Esophagus muscularis mucosa (tissue), 4 donors: ENCODE data around the gene ANKRD11. TPM values are rescaled to one million over a fixed set of nuclear protein-coding genes. Genes with fewer than 3 reads are reported as not detected.

ENCODE experiments used
- DNase-seq: peaks from one replicate; pipeline ENCODE4 v3.0.0-alpha.2; 2017; ENCODE audit errors: extremely low spot score
- H3K27ac ChIP-seq, 4 donors: fragments of 200-600 bp; sonication (generic); replicated peaks in 1 of 4; 1 replicate in 3 of 4; 2 replicates in 1 of 4; pipeline ENCODE4 v1.5.1; 2016 to 2019; ENCODE audit warnings: mild to moderate bottlenecking in 1 of 4
- H3K27me3 ChIP-seq, 4 donors: fragments of 200-600 bp; sonication (generic); one replicate each; pipeline versions ENCODE4 v1.5.1 to v1.6.0; 2016 to 2019
- H3K36me3 ChIP-seq, 4 donors: fragments of 200-600 bp; sonication (generic); one replicate each; pipeline ENCODE4 v1.5.1; 2016 to 2019
- H3K4me1 ChIP-seq, 4 donors: fragments of 200-600 bp; sonication (generic); one replicate each; pipeline ENCODE4 v1.5.1; 2016 to 2019
- H3K4me3 ChIP-seq, 4 donors: fragments of 200-600 bp; sonication (generic); 1 replicate in 2 of 4; 2 replicates in 2 of 4; pipeline ENCODE4 v1.5.1; 2016 to 2019; ENCODE audit warnings: mild to moderate bottlenecking in 4 of 4, moderate library complexity in 1 of 4
- H3K9me3 ChIP-seq, 4 donors: fragments of 200-600 bp; sonication (generic); 1 replicate in 3 of 4; 2 replicates in 1 of 4; pipeline ENCODE4 v1.5.1; 2016 to 2019
- CTCF ChIP-seq, 3 experiments: fragments of 200-600 bp in 2 of 3; fragments of 450-650 bp in 1 of 3; sonication (generic) in 2 of 3; IDR thresholded peaks; one replicate each; pipeline ENCODE4 v1.5.1; 2017 to 2019; ENCODE audit warnings: antibody characterized with exemption in 3 of 3, mild to moderate bottlenecking in 2 of 3, moderate library complexity in 1 of 3
- EP300 ChIP-seq: sonication (generic); formaldehyde crosslinking; IDR thresholded peaks from one replicate; pipeline ENCODE4 v1.6.1; 2017; ENCODE audit warnings: antibody characterized with exemption
- POLR2A ChIP-seq: fragments of 450-650 bp; IDR thresholded peaks from one replicate; pipeline ENCODE4 v1.6.1; 2017; ENCODE audit warnings: antibody characterized with exemption, moderate library complexity, mild to moderate bottlenecking, low read depth
- POLR2AphosphoS5 ChIP-seq, 2 donors: sonication (generic); formaldehyde crosslinking; IDR thresholded peaks; one replicate each; pipeline ENCODE4 v1.6.1; 2017; ENCODE audit warnings: antibody characterized with exemption in 2 of 2
- WGBS: methylation state at CpG from one replicate; pipeline ENCODE4 v1.1.5; 2018; 5-methylcytosine and 5-hydroxymethylcytosine counted together
- intact Hi-C: fragments of 100-400 bp; cut with DNase I; formaldehyde crosslinking; loops from one replicate; pipeline ENCODE4 v1.15.1; 2023
- total RNA-seq, 4 donors: library from RNA; depleted of rRNA; stranded (reverse); fragments of >200 nt; gene quantifications; one replicate each; pipeline versions ENCODE4 v1.1.0 to v1.2.1, GENCODE V29; 2016

The ANKRD11 gene
- total RNA-seq, 4 donors from 2014 or later = 60.8 to 119 (median 105) TPM

GRCh38 chr16:89288966-89289365 is 201.4 kb downstream of the ANKRD11 start:
- Histone ChIP-seq H3K36me3 (peaks cover 45 to 70% (median 65%) of the 10 kb centered on the region in 4 donors), H3K27me3 (no peaks in the 10 kb centered on the region), H3K27ac (peak overlapping the region in 1 of 4 donors; percentile 4), H3K9me3 (no peaks in the 10 kb centered on the region), H3K4me1 (peaks cover 6 to 28% (median 11%) of the 10 kb centered on the region in 4 donors), H3K4me3 (no peak overlapping the region)
- TF ChIP-seq CTCF (IDR thresholded peaks at IDR 0.05) (no peak), POLR2AphosphoS5 (IDR thresholded peaks at IDR 0.05) (no peak)
- intact Hi-C loops = no loop called here
- WGBS = 94% methylated on average over 19 of the region's 19 CpGs
- no peak for DNase-seq

- intact Hi-C loops = no loop called here
Measured at GRCh38 chr16:89288577-89288844, 201.8 kb downstream of the ANKRD11 start.

GRCh38 chr16:89287777-89288576 is 202.4 kb downstream of the ANKRD11 start:
- Histone ChIP-seq H3K9me3 (no peaks in the 10 kb centered on the region), H3K27me3 (no peaks in the 10 kb centered on the region), H3K36me3 (peaks cover 51 to 80% (median 72%) of the 10 kb centered on the region in 4 donors), H3K27ac (no peak overlapping the region), H3K4me1 (peaks cover 0 to 23% (median 6%) of the 10 kb centered on the region in 4 donors), H3K4me3 (no peak overlapping the region)
- TF ChIP-seq POLR2A = no peak
- TF ChIP-seq EP300 = no peak
- no peak for TF ChIP-seq POLR2AphosphoS5 (IDR thresholded peaks at IDR 0.05)
- no peak for TF ChIP-seq CTCF (IDR thresholded peaks at IDR 0.05)
- intact Hi-C loops = no loop called here
- WGBS = 92% methylated on average over 25 of the region's 30 CpGs
- no peak for DNase-seq

More at GRCh38 chr16:89288577-89288844, 201.8 kb downstream of the ANKRD11 start:
- Histone ChIP-seq H3K27me3 (no peaks in the 10 kb centered on the region), H3K36me3 (peaks cover 49 to 74% (median 68%) of the 10 kb centered on the region in 4 donors), H3K4me1 (peaks cover 2 to 23% (median 7%) of the 10 kb centered on the region in 4 donors), H3K27ac (no peak overlapping the region), H3K4me3 (no peak overlapping the region), H3K9me3 (no peaks in the 10 kb centered on the region)
- 98% methylated on average over 4 of the region's 13 CpGs for WGBS
- TF ChIP-seq EP300 = no peak
- TF ChIP-seq CTCF (IDR thresholded peaks at IDR 0.05) = no peak
- TF ChIP-seq POLR2AphosphoS5 (IDR thresholded peaks at IDR 0.05) = no peak
- no peak for TF ChIP-seq POLR2A
- DNase-seq = no peak

GRCh38 chr16:89286096-89286495 is 204.3 kb downstream of the ANKRD11 start:
- TF ChIP-seq CTCF (IDR thresholded peaks at IDR 0.05) = no peak
- TF ChIP-seq POLR2A = no peak
- TF ChIP-seq POLR2AphosphoS5 (IDR thresholded peaks at IDR 0.05) = no peak
- no peak for TF ChIP-seq EP300
- DNase-seq = no peak
- H3K27ac ChIP-seq = no peak overlapping the region
- H3K9me3 ChIP-seq = no peaks in the 10 kb centered on the region
- H3K36me3 ChIP-seq = peaks cover 51 to 95% (median 82%) of the 10 kb centered on the region in 4 donors
- intact Hi-C loops = no loop called here
- no peaks in the 10 kb centered on the region for H3K27me3 ChIP-seq
- WGBS = 91% methylated on average over 25 of the region's 25 CpGs
- H3K4me1 ChIP-seq = peaks cover 0 to 7% (median under 1%) of the 10 kb centered on the region in 4 donors
- no peak overlapping the region for H3K4me3 ChIP-seq
